UCSD-AML1 (cell line): ENCODE results near the gene MMAA.
"Not testable (repeated sequence)": the region's sequence is repeated elsewhere in the genome, so short reads cannot be mapped to it uniquely, and the experiment has no call there.

Experiments used
- DNase-seq: peaks from one replicate; lab custom pipeline; 2025; ENCODE audit not compliant: unreplicated experiment; lab: John Stamatoyannopoulos, UW

Gene MMAA

DNA sequence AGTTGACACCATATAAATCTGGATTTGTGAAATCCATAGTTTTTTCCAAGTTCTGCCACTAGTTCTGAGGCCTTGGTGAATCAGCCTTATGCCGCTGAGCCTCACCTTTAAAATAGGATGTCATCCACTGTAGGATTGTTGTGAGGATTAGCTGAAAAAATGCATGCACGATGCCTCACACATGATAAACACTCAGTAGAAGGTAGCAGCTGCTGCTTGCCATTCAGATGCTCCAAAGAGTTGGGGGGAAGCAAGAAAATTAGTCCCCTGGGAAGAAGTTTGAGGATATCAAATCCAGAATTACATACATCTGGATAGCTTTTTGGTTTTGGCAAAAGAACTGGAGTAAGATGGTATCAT is 7.4 kb downstream of the MMAA start:
- no peak for DNase-seq

DNA sequence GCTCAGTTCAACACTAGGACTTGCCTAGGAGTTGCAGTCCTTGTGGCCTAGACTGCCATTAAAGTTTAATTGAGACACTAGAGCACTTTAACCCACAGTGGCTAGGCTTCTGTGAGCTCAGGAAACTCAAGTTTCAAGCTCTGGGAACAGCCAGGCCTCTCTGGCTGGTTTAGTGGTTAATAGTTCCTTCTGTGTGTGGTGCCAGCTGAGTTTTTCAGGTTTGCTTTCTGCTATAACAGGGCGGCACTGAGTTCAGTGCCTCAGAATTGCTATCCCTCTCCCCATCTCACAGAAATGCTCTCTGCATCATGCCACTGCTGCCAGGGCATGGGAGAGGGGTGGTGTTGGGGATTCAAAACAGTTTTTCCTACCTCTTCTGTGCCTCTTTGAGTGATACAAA is 15.9 kb downstream of the MMAA start:
- DNase-seq: no peak

DNA sequence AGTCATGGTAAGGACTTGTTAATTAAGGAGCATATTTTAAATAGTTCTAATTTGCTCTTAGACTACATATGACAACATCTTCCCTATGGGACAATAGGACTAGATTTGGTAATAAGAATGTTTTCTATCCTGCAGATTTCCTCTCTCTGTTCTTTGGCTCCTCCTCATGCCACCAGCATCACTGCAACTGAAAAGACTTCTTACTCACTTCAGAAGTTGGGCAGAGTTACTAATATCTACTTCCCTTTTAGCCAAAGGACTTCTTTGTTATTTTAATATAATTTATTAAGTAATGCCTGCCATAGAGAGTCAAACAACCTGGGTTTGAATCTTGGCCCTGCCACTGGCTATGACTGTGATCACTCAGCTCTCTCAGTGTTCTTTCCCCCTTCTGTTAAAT is 16.4 kb downstream of the MMAA start:
- DNase-seq: no peak

DNA sequence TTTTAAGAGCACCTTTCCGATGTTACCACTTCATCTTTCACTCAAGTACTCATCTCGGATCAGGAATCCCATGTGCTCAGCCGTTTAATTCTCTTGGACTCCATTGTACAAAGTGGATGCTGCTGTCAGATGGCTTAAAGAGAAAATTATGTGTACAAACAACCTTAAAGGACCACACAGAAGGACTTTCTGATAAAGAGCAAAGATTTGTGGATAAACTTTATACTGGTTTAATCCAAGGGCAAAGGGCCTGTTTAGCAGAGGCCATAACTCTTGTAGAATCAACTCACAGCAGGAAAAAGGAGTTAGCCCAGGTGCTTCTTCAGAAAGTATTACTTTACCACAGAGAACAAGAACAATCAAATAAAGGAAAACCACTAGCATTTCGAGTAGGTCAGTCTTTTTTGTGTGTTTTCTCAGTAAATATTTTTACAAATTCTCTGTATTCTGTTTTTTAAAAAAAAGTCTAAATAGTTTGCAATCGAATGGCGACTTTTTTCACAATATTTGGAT is 20.1 kb downstream of the MMAA start:
- DNase-seq: no peak

DNA sequence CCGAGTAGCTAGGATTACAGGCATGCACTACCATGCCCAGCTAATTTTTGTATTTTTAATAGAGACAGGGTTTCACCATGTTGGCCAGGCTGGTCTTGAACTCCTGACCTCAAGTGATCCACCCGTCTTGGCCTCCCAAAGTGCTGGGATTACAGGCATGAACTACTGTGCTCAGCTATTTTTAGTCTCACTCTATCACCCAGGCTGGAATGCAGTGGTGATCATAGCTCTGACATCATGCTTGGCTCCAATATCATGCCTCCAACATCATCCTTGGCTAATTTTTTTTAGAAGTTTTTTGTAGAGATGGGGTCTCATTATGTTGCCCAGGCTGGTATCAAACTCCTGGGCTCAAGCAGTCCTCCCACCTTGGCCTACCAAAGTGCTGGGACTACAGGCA is 21.1 kb downstream of the MMAA start:
- DNase-seq: not testable (repeated sequence)

DNA sequence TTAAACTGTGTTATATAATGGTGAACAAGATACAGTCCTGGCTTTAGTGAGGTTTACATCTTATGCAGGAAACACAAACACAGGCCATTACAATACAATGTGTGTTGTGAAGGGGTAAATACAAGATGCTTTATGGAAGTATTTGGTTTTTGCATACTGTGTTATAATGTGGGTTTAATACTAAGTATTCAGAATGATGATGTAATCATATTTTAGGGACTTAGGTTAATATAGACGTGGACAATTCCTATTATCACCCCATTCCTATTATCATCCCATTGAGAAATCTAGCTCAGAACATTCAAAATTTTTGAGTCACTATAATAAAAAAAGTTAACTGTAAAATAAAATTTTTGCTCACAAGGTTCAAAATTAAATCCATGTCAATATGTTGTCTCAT is 24.1 kb downstream of the MMAA start:
- DNase-seq: no peak

DNA sequence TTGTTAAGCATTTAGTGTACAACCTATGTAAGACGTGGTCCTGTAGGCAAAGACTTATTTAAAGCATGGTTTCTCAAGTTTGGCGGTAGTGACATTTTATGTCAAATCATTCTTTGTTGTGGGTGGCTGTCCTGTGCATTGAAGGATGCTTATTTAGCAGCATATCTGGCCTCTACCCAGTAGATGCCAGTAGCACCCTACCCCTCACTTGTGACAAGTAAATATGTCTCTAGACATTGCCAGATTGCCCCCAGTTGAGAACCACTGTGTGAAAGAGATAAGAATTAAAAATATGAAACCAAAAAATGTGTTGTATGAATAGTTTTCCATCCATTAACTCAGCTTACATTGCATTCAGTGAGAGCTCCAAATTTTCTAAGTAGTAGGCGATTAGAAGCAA is 25.5 kb downstream of the MMAA start:
- no peak for DNase-seq

DNA sequence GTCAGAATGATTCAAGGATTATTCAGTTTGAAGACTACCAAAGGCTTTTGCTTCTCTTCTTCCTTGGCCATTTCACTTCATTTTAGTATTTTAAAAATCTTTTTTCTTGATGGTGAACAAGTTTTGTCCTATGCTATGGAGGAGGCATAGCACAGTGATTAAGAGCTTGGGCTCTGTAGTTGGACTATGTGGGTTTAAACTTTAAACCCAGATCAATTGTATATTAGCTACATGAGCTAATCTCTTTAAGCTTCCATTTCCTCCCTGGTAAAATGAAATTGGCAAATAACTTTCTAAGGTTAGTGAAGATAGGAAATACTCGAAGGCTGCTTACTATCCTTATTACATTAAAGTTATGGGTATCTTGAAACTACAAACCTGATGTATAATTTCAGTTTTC is 37.0 kb downstream of the MMAA start:
- no peak for DNase-seq

DNA sequence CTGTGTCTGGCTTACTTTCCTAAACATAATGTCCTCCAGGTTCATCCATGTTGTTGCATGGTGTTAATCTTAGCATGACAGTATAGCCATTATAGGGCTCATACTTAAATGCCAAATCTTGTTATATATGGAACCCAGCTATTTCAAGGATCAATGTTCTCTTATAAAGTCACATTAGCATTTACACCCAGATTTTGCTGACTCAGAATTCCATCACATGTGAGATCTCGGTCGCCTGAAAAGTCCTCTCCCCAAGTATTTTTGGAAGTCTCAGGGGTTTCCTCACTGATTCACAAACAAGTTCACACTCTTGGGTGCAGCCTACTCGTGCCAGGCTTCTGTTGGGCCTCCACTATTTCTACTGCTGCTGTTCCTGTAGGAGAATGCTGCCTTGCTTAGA is 40.9 kb downstream of the MMAA start:
- no peak for DNase-seq

DNA sequence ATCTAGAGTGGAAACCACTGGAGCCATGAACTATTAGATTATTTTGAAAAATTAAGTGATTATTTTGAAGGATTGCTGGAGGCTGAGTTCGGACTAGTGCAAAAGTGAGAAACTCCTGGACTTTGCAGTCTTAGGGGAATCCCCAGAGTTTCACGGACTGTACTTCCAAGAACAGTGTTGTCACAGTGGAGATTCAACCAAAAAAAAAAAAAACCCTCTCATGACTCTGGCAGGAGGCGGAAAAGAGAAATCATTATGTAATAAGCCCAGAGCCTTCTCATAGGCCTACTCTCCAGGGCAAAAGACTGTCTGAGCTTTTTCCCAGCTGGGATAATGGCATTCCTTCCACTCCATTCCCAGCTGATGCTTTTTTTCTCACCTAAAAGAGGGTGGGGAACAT is 44.0 kb downstream of the MMAA start:
- no peak for DNase-seq

DNA sequence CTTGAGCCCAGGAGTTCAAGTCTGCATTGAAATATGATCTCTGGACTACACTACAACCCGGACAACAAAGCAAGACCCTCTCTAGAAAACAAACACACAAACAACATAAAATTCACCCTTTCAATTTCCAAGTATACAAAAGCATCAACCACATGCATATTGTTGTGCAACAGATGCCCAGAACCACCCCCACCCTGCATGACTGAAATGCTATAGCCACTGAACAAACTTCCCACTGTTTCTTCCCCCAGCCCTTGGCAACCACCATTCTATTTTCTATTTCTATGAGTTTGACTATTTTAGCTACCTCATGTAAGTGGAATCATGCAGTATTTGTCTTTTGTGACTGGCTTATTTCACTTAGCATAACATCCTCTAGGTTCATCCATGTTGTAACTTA is 46.6 kb downstream of the MMAA start:
- no peak for DNase-seq

DNA sequence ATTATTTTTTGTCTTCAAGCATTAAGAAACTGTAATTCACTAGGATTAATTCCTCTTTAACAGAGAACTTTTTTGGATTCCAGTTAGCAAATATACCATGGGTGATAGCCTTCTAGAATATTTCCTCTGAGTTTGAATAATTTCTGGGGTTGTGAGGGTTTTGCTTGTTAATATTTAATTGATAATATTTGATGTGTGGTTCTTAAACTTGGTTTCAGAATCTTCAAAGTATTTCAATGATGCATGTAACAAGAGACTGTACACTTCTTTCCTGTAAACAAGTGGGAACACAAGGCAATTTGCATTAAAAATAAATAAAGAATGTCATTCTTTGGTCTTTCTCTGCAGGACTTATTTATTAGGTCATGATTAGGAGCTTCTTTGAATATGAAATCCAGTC is 51.2 kb downstream of the MMAA start:
- DNase-seq: no peak

DNA sequence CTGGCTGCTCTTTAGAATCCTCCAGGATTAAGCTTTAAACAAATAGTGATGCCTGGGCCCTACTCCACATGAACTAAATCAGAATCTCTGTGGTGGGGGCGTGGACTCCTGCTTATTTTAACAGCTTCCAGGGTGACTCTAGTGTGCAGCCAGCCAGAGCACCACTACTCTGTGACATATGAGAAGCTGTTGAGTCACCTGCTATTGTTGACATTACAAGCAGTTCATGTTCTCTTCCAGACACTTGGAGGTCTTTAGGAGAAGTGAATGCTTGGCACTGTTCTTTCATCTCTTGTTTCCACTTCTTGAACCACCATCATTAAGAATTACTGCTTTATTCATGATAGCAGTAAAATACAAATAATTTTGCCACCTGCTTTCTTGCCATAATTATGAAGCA is 60.3 kb downstream of the MMAA start:
- DNase-seq: no peak

DNA sequence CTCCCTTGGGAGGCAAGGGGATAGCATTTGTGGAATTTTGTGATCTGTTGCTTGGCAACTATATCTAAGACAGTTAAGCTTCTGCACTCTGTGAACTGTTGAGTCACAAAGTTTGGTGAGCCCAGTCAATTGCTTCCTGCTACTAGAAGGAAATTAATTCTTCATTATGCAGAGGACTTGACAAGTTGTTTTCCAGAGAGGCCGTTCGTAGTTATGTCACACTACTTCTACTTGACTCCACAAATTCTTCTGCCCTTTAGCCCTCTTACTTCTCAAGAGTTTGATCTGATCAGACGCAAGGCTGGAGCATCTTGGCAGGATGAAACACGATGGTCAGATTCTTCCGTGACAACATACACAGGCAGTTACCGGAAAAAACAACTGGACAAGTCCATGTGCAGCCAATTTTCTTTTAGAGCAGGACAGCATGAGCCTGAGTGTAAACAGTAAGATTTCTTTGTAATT is 60.8 kb downstream of the MMAA start, which contains the start of gene C4orf51:
C4orf51 (plus strand) TSS at position 156 of the 465 bp plus-strand sequence; CDS start at position 214, 58 bp downstream.
- DNase-seq: no peak

DNA sequence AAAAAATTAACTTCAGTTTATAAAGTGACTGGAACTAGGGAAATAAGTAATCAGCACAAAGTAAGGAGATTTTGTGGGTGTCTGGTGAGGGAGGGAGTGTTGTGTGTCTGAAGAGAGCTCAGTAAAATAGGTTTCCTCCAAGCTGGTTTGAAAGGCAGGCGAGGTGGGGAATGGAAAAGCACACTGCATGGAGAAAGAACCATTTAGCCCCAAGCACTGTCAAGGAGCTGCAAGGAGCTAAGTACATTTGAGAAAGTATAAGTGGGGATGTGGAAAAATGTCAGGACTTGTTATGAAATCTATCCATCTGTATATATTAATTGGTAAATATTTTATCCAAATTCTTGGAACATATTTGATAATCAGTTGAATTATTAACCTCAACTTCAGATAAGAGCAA is 61.7 kb downstream of the MMAA start:
- no peak for DNase-seq

DNA sequence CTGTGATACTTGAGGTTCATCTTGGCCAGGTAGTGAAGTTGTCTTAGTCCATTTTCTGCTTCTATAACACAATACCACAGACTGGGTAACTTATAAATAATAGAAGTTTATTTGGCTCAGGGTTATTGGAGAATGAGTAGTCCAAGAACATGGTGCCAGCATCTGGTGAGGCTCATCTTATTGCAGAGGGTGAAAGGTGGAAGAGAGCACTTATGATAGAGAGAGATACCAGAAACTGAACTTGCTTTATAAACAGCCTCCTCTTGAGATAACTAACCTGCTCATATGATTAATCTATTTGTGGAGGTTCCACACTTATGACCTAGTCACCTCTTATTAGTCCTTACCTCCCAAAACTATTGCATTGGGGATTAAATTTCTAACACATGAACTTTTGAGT is 62.3 kb downstream of the MMAA start:
- no peak for DNase-seq

DNA sequence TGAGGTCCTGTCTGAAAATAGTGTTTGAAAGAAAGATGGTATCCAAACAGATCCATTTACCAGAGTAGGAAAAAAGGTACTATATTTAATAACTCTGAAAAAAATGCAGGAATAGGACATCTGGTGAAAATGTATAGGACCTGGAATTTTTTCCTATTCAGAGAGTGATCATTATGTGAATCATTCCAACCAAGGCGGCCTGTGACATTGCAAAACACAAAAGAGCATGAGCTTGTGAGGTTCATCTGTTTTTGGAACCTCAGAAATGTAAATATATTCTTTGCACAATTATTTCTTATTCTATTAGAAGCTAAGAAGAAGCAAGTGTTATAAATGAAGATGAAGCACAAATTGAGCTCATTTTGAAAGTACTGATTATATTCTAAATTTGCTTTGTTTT is 62.8 kb downstream of the MMAA start:
- no peak for DNase-seq

DNA sequence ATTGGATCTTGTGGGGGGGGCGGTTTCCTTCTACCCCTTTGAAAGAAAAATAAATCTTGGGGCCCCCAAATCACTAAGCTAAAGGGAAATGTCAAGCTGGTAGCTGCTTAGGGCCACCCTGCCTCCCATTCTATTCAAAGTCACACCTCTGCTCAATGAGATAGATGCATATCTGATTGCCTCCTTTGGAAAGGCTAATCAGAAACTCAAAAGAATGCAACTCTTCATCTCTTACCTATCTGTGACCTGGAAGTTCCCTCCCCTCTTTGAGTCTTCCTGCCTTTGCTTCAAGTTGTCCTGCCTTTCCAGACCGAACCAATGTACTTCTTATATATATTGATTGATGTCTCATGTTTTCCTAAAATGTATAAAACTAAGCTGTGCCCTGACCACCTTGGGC is 67.8 kb downstream of the MMAA start:
- no peak for DNase-seq

DNA sequence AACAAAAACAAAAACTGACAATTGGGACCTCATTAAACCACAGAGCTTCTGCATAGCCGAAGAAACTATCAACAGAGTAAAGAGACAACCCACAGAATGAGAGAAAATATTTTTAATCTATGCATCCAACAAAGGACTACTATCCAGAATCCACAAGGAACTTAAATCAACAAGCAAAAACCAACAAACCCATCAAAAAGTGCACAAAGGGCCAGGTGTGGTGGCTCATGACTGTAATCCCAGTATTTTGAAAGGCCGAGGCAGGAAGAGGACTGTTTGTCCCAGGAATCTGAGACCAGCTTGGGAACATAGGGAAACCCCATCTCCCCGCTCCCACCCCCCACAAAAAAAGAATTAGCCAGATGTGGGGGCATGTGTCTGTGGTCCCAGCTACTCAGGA is 71.4 kb downstream of the MMAA start:
- DNase-seq: no peak

DNA sequence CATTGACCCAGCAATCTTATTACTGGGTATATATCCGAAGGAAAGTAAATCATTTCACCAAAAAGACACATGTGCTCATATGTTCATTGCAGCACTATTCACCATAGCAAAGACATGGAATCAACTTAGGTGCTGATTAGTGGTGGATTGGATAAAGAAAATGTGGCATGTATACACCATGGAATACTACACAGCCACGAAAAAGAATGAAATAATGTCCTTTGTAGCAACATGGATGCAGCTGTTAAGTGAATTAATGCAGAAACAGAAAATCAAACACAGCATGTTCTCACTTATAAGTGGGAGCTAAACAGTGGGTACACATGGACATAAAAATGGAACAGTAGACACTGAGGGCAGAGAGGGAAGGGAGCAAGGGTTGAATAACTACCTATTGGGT is 72.2 kb downstream of the MMAA start:
- DNase-seq: not testable (repeated sequence)

DNA sequence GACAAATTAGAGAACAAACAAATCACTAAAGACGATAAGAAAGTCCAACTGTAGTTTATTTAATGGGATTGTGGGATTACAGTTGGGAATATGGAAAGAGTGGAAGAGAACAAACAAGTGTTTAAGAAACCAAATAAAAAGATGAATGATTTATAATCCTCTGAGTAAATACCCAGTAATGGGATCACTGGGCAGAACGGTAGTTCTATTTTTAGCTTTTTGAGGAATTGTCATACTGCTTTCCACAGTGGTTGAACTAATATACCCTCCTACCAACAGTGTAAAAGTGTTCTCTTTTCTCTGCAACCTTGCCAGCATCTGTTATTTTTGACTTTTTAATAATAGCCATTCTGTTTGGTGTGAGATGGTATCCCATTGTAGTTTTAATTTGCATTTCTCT is 75.7 kb downstream of the MMAA start:
- no peak for DNase-seq

DNA sequence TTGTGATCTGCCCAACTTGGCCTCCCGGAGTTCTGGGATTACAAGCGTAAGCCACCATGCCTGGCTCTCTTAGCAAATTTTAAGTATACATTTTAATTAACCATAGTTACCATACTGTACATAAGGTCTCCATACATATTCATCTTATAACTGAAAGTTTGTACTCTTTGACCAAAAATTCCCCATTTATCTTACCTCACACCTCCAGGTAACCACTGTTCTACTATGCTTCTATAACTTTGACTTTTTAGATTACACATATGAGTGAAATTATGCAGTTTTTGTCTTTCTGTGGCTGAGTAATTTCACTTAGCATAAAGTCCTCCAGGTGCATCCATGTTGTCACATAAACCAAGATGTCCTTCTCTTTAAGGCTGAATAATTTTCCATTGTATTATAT is 78.1 kb downstream of the MMAA start:
- no peak for DNase-seq

DNA sequence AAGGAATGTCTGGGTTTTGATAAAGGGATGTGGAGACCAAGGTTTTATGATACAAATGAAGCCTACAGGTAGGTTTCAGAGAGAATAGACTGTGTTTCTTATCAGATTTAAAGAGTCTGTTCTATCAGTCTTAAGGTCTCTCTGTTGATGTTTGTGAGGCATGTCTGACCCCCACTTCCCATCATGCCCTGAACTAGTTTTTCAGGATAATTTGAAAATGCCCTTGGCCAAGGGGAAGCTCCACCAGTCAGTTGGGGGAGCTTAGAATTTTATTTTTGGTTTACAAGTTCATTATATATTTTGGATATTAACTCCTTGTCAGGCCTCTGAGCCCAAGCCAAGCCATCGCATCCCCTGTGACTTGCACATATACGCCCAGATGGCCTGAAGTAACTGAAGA is 79.3 kb downstream of the MMAA start:
- no peak for DNase-seq
